ENCODE measurements around the gene TBC1D8.

Gene TBC1D8

DNA sequence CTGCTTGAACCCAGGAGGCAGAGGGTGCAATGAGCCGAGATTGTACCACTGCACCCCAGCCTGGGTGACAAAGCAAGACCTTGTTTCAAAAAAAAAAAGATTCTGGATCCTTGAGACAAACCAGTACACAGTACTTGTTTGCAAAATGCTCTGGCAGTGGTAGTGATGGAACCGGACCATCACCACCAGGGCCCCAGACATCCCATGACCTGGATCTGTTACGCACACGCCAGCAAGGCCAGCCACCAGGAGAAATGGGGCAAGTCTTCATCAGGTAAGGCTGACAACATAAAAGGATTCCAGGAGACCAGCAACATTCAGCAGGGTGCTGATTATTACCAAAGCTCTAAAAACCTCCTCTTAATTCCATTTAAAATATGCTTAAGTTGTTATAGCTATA lies 35.5 kb downstream of the TBC1D8 start:
- no peak overlapping the region for H3K27ac ChIP-seq
- TF ChIP-seq ZFX (IDR thresholded peaks at IDR 0.05; ENCODE audit: borderline replicate concordance), result no peak
- TF ChIP-seq, protein P1, sequence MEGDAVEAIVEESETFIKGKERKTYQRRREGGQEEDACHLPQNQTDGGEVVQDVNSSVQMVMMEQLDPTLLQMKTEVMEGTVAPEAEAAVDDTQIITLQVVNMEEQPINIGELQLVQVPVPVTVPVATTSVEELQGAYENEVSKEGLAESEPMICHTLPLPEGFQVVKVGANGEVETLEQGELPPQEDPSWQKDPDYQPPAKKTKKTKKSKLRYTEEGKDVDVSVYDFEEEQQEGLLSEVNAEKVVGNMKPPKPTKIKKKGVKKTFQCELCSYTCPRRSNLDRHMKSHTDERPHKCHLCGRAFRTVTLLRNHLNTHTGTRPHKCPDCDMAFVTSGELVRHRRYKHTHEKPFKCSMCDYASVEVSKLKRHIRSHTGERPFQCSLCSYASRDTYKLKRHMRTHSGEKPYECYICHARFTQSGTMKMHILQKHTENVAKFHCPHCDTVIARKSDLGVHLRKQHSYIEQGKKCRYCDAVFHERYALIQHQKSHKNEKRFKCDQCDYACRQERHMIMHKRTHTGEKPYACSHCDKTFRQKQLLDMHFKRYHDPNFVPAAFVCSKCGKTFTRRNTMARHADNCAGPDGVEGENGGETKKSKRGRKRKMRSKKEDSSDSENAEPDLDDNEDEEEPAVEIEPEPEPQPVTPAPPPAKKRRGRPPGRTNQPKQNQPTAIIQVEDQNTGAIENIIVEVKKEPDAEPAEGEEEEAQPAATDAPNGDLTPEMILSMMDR (IDR thresholded peaks at IDR 0.05), result no peak

DNA sequence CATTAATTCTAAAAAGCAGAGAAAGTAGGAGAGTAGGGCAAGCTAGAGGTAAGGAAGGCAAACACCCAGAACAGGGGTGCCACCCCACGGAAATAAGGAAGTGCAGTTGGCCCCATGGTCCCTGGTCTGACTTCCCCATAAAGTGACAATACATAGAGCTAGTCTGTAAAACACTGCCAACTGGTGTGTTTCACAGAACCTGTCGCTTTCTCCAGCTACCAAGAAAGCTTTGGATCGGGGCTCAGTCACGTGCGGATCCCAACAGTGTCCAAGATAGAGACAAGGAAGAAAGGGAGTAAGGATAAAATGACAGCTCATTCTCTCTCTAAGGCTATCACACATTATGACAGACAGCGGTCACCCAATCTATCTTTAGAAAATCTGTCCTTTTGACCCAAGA lies 36.4 kb downstream of the TBC1D8 start:
- H3K27ac ChIP-seq, result peak overlapping the region; percentile 56
- no peak for TF ChIP-seq ZFX (IDR thresholded peaks at IDR 0.05; ENCODE audit: borderline replicate concordance)
- TF ChIP-seq, protein P1 (IDR thresholded peaks at IDR 0.05), result no peak

GRCh38 chr2:101114268-101114783 lies 36.9 kb downstream of the TBC1D8 start:
- no peak for TF ChIP-seq ZFX (IDR thresholded peaks at IDR 0.05; ENCODE audit: borderline replicate concordance)
- TF ChIP-seq, protein P1 (IDR thresholded peaks at IDR 0.05), result no peak
- H3K27ac ChIP-seq, result peak overlapping the region; percentile 56

- TF ChIP-seq ZFX (IDR thresholded peaks at IDR 0.05; ENCODE audit: borderline replicate concordance), result no peak
- TF ChIP-seq, protein P1 (IDR thresholded peaks at IDR 0.05), result no peak
- H3K27ac ChIP-seq, result peak overlapping the region; percentile 56
Measured at GRCh38 chr2:101113441-101114267, 37.5 kb downstream of the TBC1D8 start.

- no peak for TF ChIP-seq ZFX (IDR thresholded peaks at IDR 0.05; ENCODE audit: borderline replicate concordance)
- TF ChIP-seq, protein P1 (IDR thresholded peaks at IDR 0.05), result no peak
- peak overlapping the region; percentile 56 for H3K27ac ChIP-seq
Measured at GRCh38 chr2:101112772-101113157, 38.4 kb downstream of the TBC1D8 start.

- no peak overlapping the region for H3K27ac ChIP-seq
- TF ChIP-seq ZFX (IDR thresholded peaks at IDR 0.05; ENCODE audit: borderline replicate concordance), result no peak
- TF ChIP-seq, protein P1 (IDR thresholded peaks at IDR 0.05), result no peak
Measured at GRCh38 chr2:101111917-101112771, 39.0 kb downstream of the TBC1D8 start.
